NCI-H82 (cell line): ENCODE measurements around the gene OR4N2.
"Not testable (repeated sequence)": the region's sequence is repeated elsewhere in the genome, so short reads cannot be mapped to it uniquely, and the experiment has no call there.

ENCODE experiments used
- DNase-seq: peaks from one replicate; lab custom pipeline; 2025; lab: John Stamatoyannopoulos, UW

OR4N2 gene

GRCh38 chr14:19803470-19803869 is at the start of gene OR4N2:
OR4N2 (plus strand) TSS chr14:19803770; CDS start chr14:19827449, 23,679 bp downstream.
- not testable (repeated sequence) for DNase-seq

- DNase-seq: no peak
Observed at GRCh38 chr14:19754172-19754571, 49.4 kb upstream of the OR4N2 start.

- not testable (repeated sequence) for DNase-seq
Observed at GRCh38 chr14:19771491-19771890, 32.1 kb upstream of the OR4N2 start.

- DNase-seq: no peak
Observed at GRCh38 chr14:19771895-19772430, 31.6 kb upstream of the OR4N2 start.

GRCh38 chr14:19772454-19772853 is 31.1 kb upstream of the OR4N2 start:
- not testable (repeated sequence) for DNase-seq

GRCh38 chr14:19773204-19773603 is 30.4 kb upstream of the OR4N2 start, which contains the start of gene OR4M1:
OR4M1 (plus strand) TSS chr14:19773504; CDS start chr14:19780323, 6,819 bp downstream.
- DNase-seq: not testable (repeated sequence)

GRCh38 chr14:19775587-19775986 is 28.0 kb upstream of the OR4N2 start:
- DNase-seq: no peak

GRCh38 chr14:19785848-19786247 is 17.7 kb upstream of the OR4N2 start:
- not testable (repeated sequence) for DNase-seq

- not testable (repeated sequence) for DNase-seq
Observed at GRCh38 chr14:19787318-19787717, 16.3 kb upstream of the OR4N2 start.

GRCh38 chr14:19788150-19788549 is 15.4 kb upstream of the OR4N2 start:
- not testable (repeated sequence) for DNase-seq

- DNase-seq: peak; percentile 42
Observed at GRCh38 chr14:19796520-19797108, 7.0 kb upstream of the OR4N2 start.

GRCh38 chr14:19799880-19800279 is 3.7 kb upstream of the OR4N2 start:
- DNase-seq: no peak

- peak; percentile 58 for DNase-seq
Observed at GRCh38 chr14:19800282-19801117, 3.1 kb upstream of the OR4N2 start.

- no peak for DNase-seq
Observed at GRCh38 chr14:19801118-19801464, 2.5 kb upstream of the OR4N2 start.

GRCh38 chr14:19813171-19813920 is 9.8 kb downstream of the OR4N2 start:
- not testable (repeated sequence) for DNase-seq

GRCh38 chr14:19819879-19820278 is 16.3 kb downstream of the OR4N2 start:
- DNase-seq: not testable (repeated sequence)

GRCh38 chr14:19821016-19821415 is 17.4 kb downstream of the OR4N2 start:
- not testable (repeated sequence) for DNase-seq

- no peak for DNase-seq
Observed at GRCh38 chr14:19823178-19823577, 19.6 kb downstream of the OR4N2 start.

GRCh38 chr14:19823765-19824164 is 20.2 kb downstream of the OR4N2 start:
- no peak for DNase-seq

GRCh38 chr14:19827626-19828244 is 24.2 kb downstream of the OR4N2 start:
- peak; percentile 7 for DNase-seq

GRCh38 chr14:19828314-19828713 is 24.7 kb downstream of the OR4N2 start:
- no peak for DNase-seq
